OCI-LY3 (cell line): ENCODE data around the gene PRR30.

Experiments
- CTCF ChIP-seq: fragments of 200-600, 300-600 bp; sonication (generic); IDR thresholded peaks from 2 replicates; pipeline ENCODE4 v1.5.1; 2014; ENCODE audit warnings: antibody characterized with exemption, low read length, low read depth
- EZH2phosphoT487 ChIP-seq: fragments of 200-600 bp; shearing (Covaris generic); IDR thresholded peaks from 2 replicates; pipeline ENCODE4 v1.6.1; 2018; ENCODE audit warnings: antibody characterized with exemption, mixed run types, low read depth

GRCh38 chr2:27109083-27109482 is 30.1 kb downstream of the PRR30 start:
- no peak for TF ChIP-seq CTCF
- no peak for TF ChIP-seq EZH2phosphoT487
